HG02840 (cell line): ENCODE measurements around the gene ZP2.
"Not testable (repeated sequence)": the region's sequence is repeated elsewhere in the genome, so short reads cannot be mapped to it uniquely, and the experiment has no call there.

Source experiments
- ATAC-seq: cut with Tn5 transposase; IDR thresholded peaks from one replicate; pipeline ENCODE4 v1.9.1; 2021; ENCODE audit warnings: mild to moderate bottlenecking, moderate library complexity, moderate number of reproducible peaks; ENCODE audit not compliant: unreplicated experiment, low FRiP score

The ZP2 gene

GRCh38 chr16:21211486-21211885, at the start of gene ZP2:
Gene ZP2 (minus strand): TSS chr16:21211574. CDS start chr16:21211547, 27 bp downstream.
- no peak for ATAC-seq

GRCh38 chr16:21257284-21257683, 45.9 kb upstream of the ZP2 start:
- no peak for ATAC-seq

GRCh38 chr16:21256636-21257035, 45.3 kb upstream of the ZP2 start:
- no peak for ATAC-seq

GRCh38 chr16:21253470-21253869, 42.1 kb upstream of the ZP2 start:
- ATAC-seq = no peak

- ATAC-seq = no peak
These were observed 38.9 kb upstream of the ZP2 start for GRCh38 chr16:21250072-21250923.

- ATAC-seq = not testable (repeated sequence)
These were observed 36.8 kb upstream of the ZP2 start for GRCh38 chr16:21248179-21248578.

GRCh38 chr16:21244518-21245215, 33.3 kb upstream of the ZP2 start:
- no peak for ATAC-seq

- no peak for ATAC-seq
These were observed 31.4 kb upstream of the ZP2 start for GRCh38 chr16:21242756-21243155.

GRCh38 chr16:21239646-21240045, 28.3 kb upstream of the ZP2 start:
- no peak for ATAC-seq

GRCh38 chr16:21236831-21237230, 25.5 kb upstream of the ZP2 start:
- no peak for ATAC-seq

- no peak for ATAC-seq
These were observed 23.8 kb upstream of the ZP2 start for GRCh38 chr16:21235199-21235585.

- no peak for ATAC-seq
These were observed 22.3 kb upstream of the ZP2 start, which contains the start of gene ANKS4B for GRCh38 chr16:21233521-21234150. Gene ANKS4B (plus strand): TSS chr16:21233699. CDS start chr16:21233738, 39 bp downstream.

- ATAC-seq = no peak
These were observed 21.7 kb upstream of the ZP2 start for GRCh38 chr16:21233045-21233520.

- ATAC-seq = no peak
These were observed 17.0 kb upstream of the ZP2 start for GRCh38 chr16:21228361-21228872.

GRCh38 chr16:21227866-21228265, 16.5 kb upstream of the ZP2 start:
- no peak for ATAC-seq

- ATAC-seq = no peak
These were observed 15.4 kb upstream of the ZP2 start for GRCh38 chr16:21226749-21227148.

- no peak for ATAC-seq
These were observed 13.4 kb upstream of the ZP2 start for GRCh38 chr16:21224800-21225199.

- no peak for ATAC-seq
These were observed 12.4 kb upstream of the ZP2 start for GRCh38 chr16:21223787-21224186.

- no peak for ATAC-seq
These were observed 11.3 kb upstream of the ZP2 start for GRCh38 chr16:21222495-21223337.

GRCh38 chr16:21219551-21219950, 8.2 kb upstream of the ZP2 start:
- no peak for ATAC-seq
